HCT116 (cell line): ENCODE results near the gene REEP5. TPM values are rescaled to one million over a fixed set of nuclear protein-coding genes. Genes with fewer than 3 reads are reported as not detected.

ENCODE experiments used
- ATAC-seq: fragments of 200-7000 bp; cut with Tn5 transposase; 2 replicates; pipeline ENCODE4 v1.9.1; 2020; ENCODE audit warnings: mild to moderate bottlenecking, moderate library complexity
- BruUV-seq: library from RNA; stranded (reverse); fragments of 400-500 nt; replicated peaks from 2 replicates; lab custom pipeline; 2021; lab: Mats Ljungman, UMichigan
- CTCF ChIA-PET: fragments of 300-600 bp; sonication (Branson Sonifier 250); formaldehyde crosslinking; loops from one replicate; lab custom pipeline; 2021; ENCODE audit warnings: antibody characterized with exemption; lab: Charles Lee
- POLR2A ChIA-PET: fragments of 300-600, 350-600 bp; sonication (Branson Sonifier 250); formaldehyde crosslinking; loops from one replicate; lab custom pipeline; 2021; ENCODE audit warnings: antibody characterized with exemption; lab: Charles Lee
- RAD21 ChIA-PET, 2 experiments: fragments of 300-600 bp; sonication (Branson Sonifier 250); formaldehyde crosslinking; loops; one replicate each; lab custom pipeline; 2023; ENCODE audit warnings: low total read pairs in 2 of 2; ENCODE audit not compliant: uncharacterized antibody in 2 of 2, unreplicated experiment in 2 of 2, low non-redundant PET in 1 of 2; lab: Charles Lee
- DNase-seq: peaks from one replicate; pipeline ENCODE4 v3.0.0-alpha.2; 2010; ENCODE audit warnings: low read depth, low spot score
- H2AFZ ChIP-seq: fragments of 200-600 bp; shearing (Covaris generic), sonication (generic); 2 replicates; pipeline ENCODE4 v1.6.1; 2017; ENCODE audit warnings: low read depth, mixed run types, mixed read lengths, antibody characterized with exemption, low read length; ENCODE audit not compliant: poor library complexity, severe bottlenecking
- H3K27ac ChIP-seq: 2 replicates; pipeline ENCODE4 v1.5.1; 2012; ENCODE audit warnings: low read depth, low read length
- H3K27me3 ChIP-seq: fragments of 200-600 bp; sonication (generic); 2 replicates; pipeline ENCODE4 v1.6.1; 2016; ENCODE audit warnings: mixed run types, low read length, mixed read lengths; ENCODE audit not compliant: insufficient read depth
- H3K36me3 ChIP-seq, 2 experiments: fragments of 200-500 bp in 1 of 2; fragments of 200-600 bp in 1 of 2; sonication (Bioruptor generic) in 1 of 2; sonication (generic) in 1 of 2; 2 replicates each; pipeline versions ENCODE4 v1.5.1 to v1.6.1; 2014 to 2016; ENCODE audit warnings: low read length in 2 of 2, inconsistent platforms in 1 of 2, mixed read lengths in 1 of 2, mixed run types in 1 of 2; ENCODE audit not compliant: insufficient read depth in 2 of 2, control insufficient read depth in 1 of 2
- H3K4me1 ChIP-seq, 2 experiments: fragments of 200-600 bp in 1 of 2; sonication (generic) in 1 of 2; 2 replicates each; pipeline versions ENCODE4 v1.5.1 to v1.6.1; 2012 to 2017; ENCODE audit warnings: low read length in 2 of 2, inconsistent platforms in 1 of 2, mild to moderate bottlenecking in 1 of 2, mixed read lengths in 1 of 2, mixed run types in 1 of 2, moderate library complexity in 1 of 2; ENCODE audit not compliant: insufficient read depth in 2 of 2, control insufficient read depth in 1 of 2
- H3K4me2 ChIP-seq: fragments of 200-600 bp; sonication (generic); 2 replicates; pipeline ENCODE4 v1.6.1; 2017; ENCODE audit warnings: mixed run types, low read length, mixed read lengths
- H3K4me3 ChIP-seq, 2 experiments: fragments of 200-600 bp in 1 of 2; sonication (generic) in 1 of 2; replicated peaks in 1 of 2; 2 replicates each; pipeline ENCODE4 v1.5.1; 2011 to 2016; ENCODE audit warnings: low read length in 2 of 2, control low read depth in 1 of 2, low read depth in 1 of 2, mild to moderate bottlenecking in 1 of 2, mixed read lengths in 1 of 2, mixed run types in 1 of 2
- H3K79me2 ChIP-seq: fragments of 200-600 bp; sonication (generic); 2 replicates; pipeline ENCODE4 v1.6.1; 2017; ENCODE audit warnings: mild to moderate bottlenecking, mixed run types, low read length, moderate library complexity, mixed read lengths; ENCODE audit not compliant: insufficient read depth
- H3K9ac ChIP-seq: fragments of 200-600 bp; sonication (generic); 2 replicates; pipeline ENCODE4 v1.6.1; 2016; ENCODE audit warnings: low read length, mixed read lengths
- H3K9me2 ChIP-seq: fragments of 200-600 bp; sonication (generic), shearing (Covaris generic); 2 replicates; pipeline ENCODE4 v1.6.1; 2017; ENCODE audit warnings: mixed run types, mild to moderate bottlenecking, moderate library complexity; ENCODE audit not compliant: insufficient read depth
- H3K9me3 ChIP-seq, 2 experiments: fragments of 200-500 bp in 1 of 2; fragments of 200-600 bp in 1 of 2; sonication (Bioruptor generic) in 1 of 2; sonication (generic) in 1 of 2; 2 replicates each; pipeline ENCODE4 v1.6.1; 2014 to 2017; ENCODE audit warnings: low read length in 2 of 2, mixed read lengths in 2 of 2, inconsistent platforms in 1 of 2, low read depth in 1 of 2, mild to moderate bottlenecking in 1 of 2, mixed run types in 1 of 2, moderate library complexity in 1 of 2; ENCODE audit not compliant: control insufficient read depth in 1 of 2, insufficient read depth in 1 of 2
- H4K20me1 ChIP-seq: fragments of 200-600 bp; sonication (generic), shearing (Covaris generic); 2 replicates; pipeline ENCODE4 v1.6.1; 2017; ENCODE audit warnings: mixed run types, mild to moderate bottlenecking, moderate library complexity; ENCODE audit not compliant: insufficient read depth
- CEBPB ChIP-seq: IDR thresholded peaks from 2 replicates; pipeline ENCODE4 v1.6.1; 2012; ENCODE audit warnings: low read depth
- ELF1 ChIP-seq: IDR thresholded peaks from 2 replicates; pipeline ENCODE4 v1.6.1; 2012; ENCODE audit warnings: low read depth, borderline replicate concordance
- EZH2phosphoT487 ChIP-seq: fragments of 200-600 bp; IDR thresholded peaks from 2 replicates; pipeline ENCODE4 v1.6.1; 2018; ENCODE audit warnings: antibody characterized with exemption, borderline replicate concordance
- JUND ChIP-seq: IDR thresholded peaks from 2 replicates; pipeline ENCODE4 v1.6.1; 2012
- POLR2A ChIP-seq: IDR thresholded peaks from 2 replicates; pipeline ENCODE4 v1.7.0; 2011; ENCODE audit warnings: borderline replicate concordance; ENCODE audit not compliant: insufficient read depth, insufficient read length; ENCODE audit errors: extremely low read depth
- POLR2AphosphoS5 ChIP-seq: IDR thresholded peaks from 2 replicates; pipeline ENCODE4 v1.6.1; 2011; ENCODE audit warnings: mild to moderate bottlenecking, low read depth, low read length, moderate library complexity
- RAD21 ChIP-seq: IDR thresholded peaks from 2 replicates; pipeline ENCODE4 v1.6.1; 2012; ENCODE audit warnings: low read depth, mild to moderate bottlenecking
- SP1 ChIP-seq: IDR thresholded peaks from 2 replicates; pipeline ENCODE4 v1.6.1; 2012; ENCODE audit warnings: low read depth
- TCF7L2 ChIP-seq: IDR thresholded peaks from 2 replicates; pipeline ENCODE4 v1.7.0; 2011; ENCODE audit warnings: borderline replicate concordance, inconsistent platforms; ENCODE audit not compliant: insufficient read depth, insufficient read length; ENCODE audit errors: extremely low read depth
- YY1 ChIP-seq: IDR thresholded peaks from 2 replicates; pipeline ENCODE4 v1.6.1; 2011; ENCODE audit warnings: low read length, low read depth, moderate library complexity, mild to moderate bottlenecking; ENCODE audit not compliant: insufficient replicate concordance; ENCODE audit errors: extremely low read depth
- intact Hi-C: fragments of 100-400 bp; cut with micrococcal nuclease; formaldehyde crosslinking; loops from 2 replicates; pipeline ENCODE4 v1.10.0; 2022
- total RNA-seq: library from RNA; stranded (reverse); gene quantifications from one replicate; pipeline ENCODE4 v1.2.1, GENCODE V29; 2021; ENCODE audit not compliant: unreplicated experiment
- TF ChIP-seq, protein P1 (sequence below), 3 experiments: fragments of 200-600 bp in 1 of 3; sonication (generic) in 1 of 3; IDR thresholded peaks in 2 of 3; conservative IDR thresholded peaks in 1 of 3; 2 replicates each; pipeline ENCODE4 v1.5.1; 2012 to 2017; ENCODE audit warnings: low read depth in 2 of 3, low read length in 2 of 3, antibody characterized with exemption in 1 of 3, borderline replicate concordance in 1 of 3, control low read depth in 1 of 3, mild to moderate bottlenecking in 1 of 3, mixed read lengths in 1 of 3, mixed run types in 1 of 3, moderate library complexity in 1 of 3; ENCODE audit not compliant: insufficient read depth in 1 of 3
- TF ChIP-seq, protein P2 (sequence below): IDR thresholded peaks from 2 replicates; pipeline ENCODE4 v1.6.1; 2012
- TF ChIP-seq, protein P3 (sequence below): IDR thresholded peaks from 2 replicates; pipeline ENCODE4 v1.6.1; 2012; ENCODE audit warnings: low read depth

Gene REEP5
- total RNA-seq, 1 experiment from 2014 or later = 71.7 TPM

- no peaks in the 10 kb centered on the region for H4K20me1 ChIP-seq
- DNase-seq (no peak), ATAC-seq (no peak)
- H3K4me3 ChIP-seq = no peak overlapping the region
- H3K9me3 ChIP-seq = no peaks in the 10 kb centered on the region
- TF ChIP-seq EZH2phosphoT487 = no peak
- TF ChIP-seq POLR2A = no peak
- no peak for TF ChIP-seq CEBPB
- no peak for TF ChIP-seq RAD21
- no peak for TF ChIP-seq POLR2AphosphoS5
- TF ChIP-seq, protein P1, sequence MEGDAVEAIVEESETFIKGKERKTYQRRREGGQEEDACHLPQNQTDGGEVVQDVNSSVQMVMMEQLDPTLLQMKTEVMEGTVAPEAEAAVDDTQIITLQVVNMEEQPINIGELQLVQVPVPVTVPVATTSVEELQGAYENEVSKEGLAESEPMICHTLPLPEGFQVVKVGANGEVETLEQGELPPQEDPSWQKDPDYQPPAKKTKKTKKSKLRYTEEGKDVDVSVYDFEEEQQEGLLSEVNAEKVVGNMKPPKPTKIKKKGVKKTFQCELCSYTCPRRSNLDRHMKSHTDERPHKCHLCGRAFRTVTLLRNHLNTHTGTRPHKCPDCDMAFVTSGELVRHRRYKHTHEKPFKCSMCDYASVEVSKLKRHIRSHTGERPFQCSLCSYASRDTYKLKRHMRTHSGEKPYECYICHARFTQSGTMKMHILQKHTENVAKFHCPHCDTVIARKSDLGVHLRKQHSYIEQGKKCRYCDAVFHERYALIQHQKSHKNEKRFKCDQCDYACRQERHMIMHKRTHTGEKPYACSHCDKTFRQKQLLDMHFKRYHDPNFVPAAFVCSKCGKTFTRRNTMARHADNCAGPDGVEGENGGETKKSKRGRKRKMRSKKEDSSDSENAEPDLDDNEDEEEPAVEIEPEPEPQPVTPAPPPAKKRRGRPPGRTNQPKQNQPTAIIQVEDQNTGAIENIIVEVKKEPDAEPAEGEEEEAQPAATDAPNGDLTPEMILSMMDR (IDR thresholded peaks at IDR 0.05 in 2 of 3, conservative IDR thresholded peaks at IDR 0.05 in 1 of 3; ENCODE audit: borderline replicate concordance in 1 of 3, insufficient read depth in 1 of 3, low read depth in 2 of 3, low read length in 2 of 3) = no peak
- H3K4me1 ChIP-seq = peaks cover 4 to 8% of the 10 kb centered on the region in 2 experiments; a peak in 3 of 4 replicates
- ChIA-PET POLR2A (no interaction called here), RAD21 (no interaction called here), CTCF (no interaction called here)
- no peaks in the 10 kb centered on the region; the same call in 1 of the 2 replicates for H3K79me2 ChIP-seq
- H3K27ac ChIP-seq = no peak overlapping the region
- no peaks in the 10 kb centered on the region for H3K9me2 ChIP-seq
- H3K9ac ChIP-seq = no peak overlapping the region
- H2AFZ ChIP-seq = no peak overlapping the region
- intact Hi-C loops = no loop called here
- H3K27me3 ChIP-seq = no peaks in the 10 kb centered on the region
- H3K36me3 ChIP-seq = peaks cover 4 to 5% of the 10 kb centered on the region in 2 experiments; a peak in 3 of 4 replicates
- no TSS peak for BruUV-seq
- H3K4me2 ChIP-seq = no peak overlapping the region
Measured at GRCh38 chr5:112876362-112876761, 45.7 kb downstream of the REEP5 start.

DNA sequence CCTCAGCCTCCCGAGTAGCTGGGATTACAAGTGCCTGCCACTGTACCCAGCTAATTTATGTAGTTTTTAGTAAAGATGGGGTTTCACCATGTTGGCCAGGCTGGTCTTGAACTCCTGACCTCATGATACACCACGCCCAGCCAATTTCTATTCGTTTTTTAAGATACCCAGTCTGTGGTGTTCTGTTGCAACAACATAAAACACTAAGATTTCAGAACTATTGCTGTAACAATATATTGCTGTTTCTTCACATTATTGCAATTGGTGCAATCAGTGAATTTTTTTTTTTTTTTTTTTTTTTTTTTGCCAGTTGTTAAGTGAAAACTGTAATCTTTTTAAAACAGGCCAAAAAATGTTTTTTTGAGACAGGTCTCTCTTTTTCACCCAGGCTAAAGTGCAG, 51.1 kb downstream of the REEP5 start:
- ATAC-seq (no peak), DNase-seq (no peak)
- ChIA-PET RAD21 (no interaction called here), CTCF (no interaction called here), POLR2A (no interaction called here)
- no peak overlapping the region for H3K4me3 ChIP-seq
- no peaks in the 10 kb centered on the region for H3K9me3 ChIP-seq
- H3K36me3 ChIP-seq = peaks cover 28 to 33% of the 10 kb centered on the region in 2 experiments
- no peak overlapping the region for H3K4me2 ChIP-seq
- H4K20me1 ChIP-seq = no peaks in the 10 kb centered on the region
- no peaks in the 10 kb centered on the region for H3K27me3 ChIP-seq
- H3K9ac ChIP-seq = no peak overlapping the region
- no peak overlapping the region for H3K27ac ChIP-seq
- H3K9me2 ChIP-seq = no peaks in the 10 kb centered on the region
- peaks cover 12% of the 10 kb centered on the region for H3K79me2 ChIP-seq
- intact Hi-C loops = no loop called here
- BruUV-seq = no TSS peak
- no peaks in the 10 kb centered on the region for H3K4me1 ChIP-seq
- no peak overlapping the region for H2AFZ ChIP-seq
- TF ChIP-seq JUND = no peak
- TF ChIP-seq, protein P2, sequence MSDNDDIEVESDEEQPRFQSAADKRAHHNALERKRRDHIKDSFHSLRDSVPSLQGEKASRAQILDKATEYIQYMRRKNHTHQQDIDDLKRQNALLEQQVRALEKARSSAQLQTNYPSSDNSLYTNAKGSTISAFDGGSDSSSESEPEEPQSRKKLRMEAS = no peak
- no peak for TF ChIP-seq SP1
- TF ChIP-seq ELF1 = no peak
- TF ChIP-seq POLR2A = no peak
- no peak for TF ChIP-seq TCF7L2
- TF ChIP-seq YY1 = no peak
- TF ChIP-seq, protein P3, sequence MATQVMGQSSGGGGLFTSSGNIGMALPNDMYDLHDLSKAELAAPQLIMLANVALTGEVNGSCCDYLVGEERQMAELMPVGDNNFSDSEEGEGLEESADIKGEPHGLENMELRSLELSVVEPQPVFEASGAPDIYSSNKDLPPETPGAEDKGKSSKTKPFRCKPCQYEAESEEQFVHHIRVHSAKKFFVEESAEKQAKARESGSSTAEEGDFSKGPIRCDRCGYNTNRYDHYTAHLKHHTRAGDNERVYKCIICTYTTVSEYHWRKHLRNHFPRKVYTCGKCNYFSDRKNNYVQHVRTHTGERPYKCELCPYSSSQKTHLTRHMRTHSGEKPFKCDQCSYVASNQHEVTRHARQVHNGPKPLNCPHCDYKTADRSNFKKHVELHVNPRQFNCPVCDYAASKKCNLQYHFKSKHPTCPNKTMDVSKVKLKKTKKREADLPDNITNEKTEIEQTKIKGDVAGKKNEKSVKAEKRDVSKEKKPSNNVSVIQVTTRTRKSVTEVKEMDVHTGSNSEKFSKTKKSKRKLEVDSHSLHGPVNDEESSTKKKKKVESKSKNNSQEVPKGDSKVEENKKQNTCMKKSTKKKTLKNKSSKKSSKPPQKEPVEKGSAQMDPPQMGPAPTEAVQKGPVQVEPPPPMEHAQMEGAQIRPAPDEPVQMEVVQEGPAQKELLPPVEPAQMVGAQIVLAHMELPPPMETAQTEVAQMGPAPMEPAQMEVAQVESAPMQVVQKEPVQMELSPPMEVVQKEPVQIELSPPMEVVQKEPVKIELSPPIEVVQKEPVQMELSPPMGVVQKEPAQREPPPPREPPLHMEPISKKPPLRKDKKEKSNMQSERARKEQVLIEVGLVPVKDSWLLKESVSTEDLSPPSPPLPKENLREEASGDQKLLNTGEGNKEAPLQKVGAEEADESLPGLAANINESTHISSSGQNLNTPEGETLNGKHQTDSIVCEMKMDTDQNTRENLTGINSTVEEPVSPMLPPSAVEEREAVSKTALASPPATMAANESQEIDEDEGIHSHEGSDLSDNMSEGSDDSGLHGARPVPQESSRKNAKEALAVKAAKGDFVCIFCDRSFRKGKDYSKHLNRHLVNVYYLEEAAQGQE = no peak
